Putamen (tissue), 1 donor: Measurements from ENCODE around the gene NOS2.
"Not testable (repeated sequence)": the region's sequence is repeated elsewhere in the genome, so short reads cannot be mapped to it uniquely, and the experiment has no call there.

Experiments
- DNase-seq: peaks from one replicate; pipeline ENCODE4 v3.0.0-alpha.2; 2016; ENCODE audit warnings: low spot score

The NOS2 gene

DNA sequence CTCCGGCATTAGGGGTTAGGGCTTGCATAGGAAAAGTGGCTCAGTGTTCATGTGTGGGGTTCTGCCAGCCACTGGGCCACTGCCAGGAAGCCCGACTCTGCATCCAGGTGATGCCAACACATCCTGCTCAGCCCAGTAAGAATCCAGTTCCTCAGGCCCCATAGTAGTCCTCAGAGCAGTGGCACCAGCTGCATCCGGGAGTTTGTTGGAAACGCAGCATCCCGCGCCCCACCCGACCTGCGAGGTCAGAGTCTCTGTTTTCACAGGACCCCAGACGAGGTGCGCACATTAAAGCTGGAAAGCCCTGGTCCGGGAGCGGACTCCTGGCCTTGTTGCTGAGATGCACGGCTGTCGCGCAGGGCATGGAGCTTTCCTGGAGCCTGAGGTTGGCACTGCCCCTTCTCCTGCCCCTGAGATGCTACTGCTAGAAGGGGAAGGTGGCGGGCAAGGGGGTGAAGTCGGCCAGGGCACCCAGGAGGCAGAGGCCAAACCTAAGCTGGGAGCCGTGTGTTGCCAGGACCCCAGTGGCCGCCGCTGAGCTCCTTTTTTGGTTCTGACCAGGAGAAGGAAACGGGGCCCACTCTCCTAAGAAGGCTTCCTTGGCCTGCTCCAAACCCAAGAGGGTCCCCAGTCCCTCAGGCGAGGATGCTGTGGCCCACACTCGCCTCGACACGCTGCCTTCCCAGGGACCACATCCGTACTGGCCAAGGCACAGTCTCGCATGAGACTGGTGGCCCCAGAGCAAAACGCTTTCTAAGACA lies 44.4 kb downstream of the NOS2 start:
- DNase-seq = no peak

DNA sequence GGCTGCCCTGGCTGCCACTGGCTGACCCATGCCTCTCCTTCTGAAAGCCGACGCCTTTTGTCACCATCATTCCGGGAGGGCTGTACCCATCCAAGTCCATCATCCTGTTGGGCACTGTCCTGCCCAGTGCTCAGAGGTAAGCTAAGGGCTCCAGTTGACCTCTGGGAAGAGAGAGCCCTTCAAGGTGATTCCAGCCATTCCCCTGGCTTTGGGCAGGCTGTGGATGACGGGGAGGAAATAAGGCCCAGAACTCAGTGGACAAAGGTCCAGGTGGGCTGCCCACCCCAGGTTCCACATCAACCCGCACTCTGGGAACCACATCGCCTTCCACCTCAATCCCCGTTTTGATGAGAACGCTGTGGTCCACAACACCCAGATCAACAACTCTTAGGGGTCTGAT lies 45.8 kb downstream of the NOS2 start:
- DNase-seq = no peak

DNA sequence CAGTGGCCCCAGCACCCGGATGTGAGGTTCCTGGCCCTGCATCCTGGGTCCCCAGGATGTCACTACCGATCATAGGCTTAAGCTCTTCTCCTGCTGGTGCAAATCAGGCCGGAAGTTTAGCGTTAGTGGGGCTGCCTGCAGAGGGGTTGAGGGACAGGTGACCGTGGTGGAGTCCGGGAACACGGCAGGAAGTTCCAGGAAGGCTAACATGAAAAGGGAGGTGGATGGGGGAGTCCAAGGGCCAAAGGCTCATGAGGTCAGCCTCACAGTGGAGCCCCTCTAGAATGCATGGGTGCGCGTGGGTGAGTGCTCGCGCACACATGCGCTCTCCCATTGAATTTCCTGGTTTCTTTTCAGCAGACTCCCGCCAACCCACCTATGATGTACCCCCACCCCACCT lies 46.6 kb downstream of the NOS2 start:
- DNase-seq = not testable (repeated sequence)

- not testable (repeated sequence) for DNase-seq
Measured at GRCh38 chr17:27752831-27753619, 47.3 kb downstream of the NOS2 start.

GRCh38 chr17:27751622-27752490 lies 48.5 kb downstream of the NOS2 start:
- no peak for DNase-seq

GRCh38 chr17:27751166-27751565 lies 49.2 kb downstream of the NOS2 start:
- DNase-seq = no peak

- DNase-seq = not testable (repeated sequence)
Measured at GRCh38 chr17:27749562-27750150, 50.7 kb downstream of the NOS2 start.

GRCh38 chr17:27748360-27748825 lies 51.9 kb downstream of the NOS2 start:
- no peak for DNase-seq

- DNase-seq = no peak
Measured at GRCh38 chr17:27747462-27748359, 52.6 kb downstream of the NOS2 start.

DNA sequence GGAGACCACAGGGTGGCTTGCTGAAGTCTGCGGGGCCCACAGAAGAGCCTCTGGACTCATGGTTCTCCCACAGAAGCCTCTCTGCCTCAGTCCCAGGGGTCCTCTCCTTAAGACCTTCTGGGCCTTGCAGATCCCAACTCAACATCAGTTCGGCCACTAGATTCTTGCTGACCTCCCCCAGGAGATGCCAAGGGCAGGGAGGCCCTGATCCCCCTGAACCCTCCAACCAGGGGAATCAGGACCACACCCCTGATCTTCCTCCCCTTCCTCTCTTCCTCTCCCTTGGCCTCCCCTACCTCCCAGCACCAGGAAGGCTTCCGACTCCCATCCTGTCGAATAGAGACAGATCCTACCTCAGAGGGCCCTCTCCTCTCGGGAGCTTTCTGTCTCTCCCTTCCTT lies 53.4 kb downstream of the NOS2 start:
- DNase-seq = no peak

GRCh38 chr17:27746320-27746719 lies 54.0 kb downstream of the NOS2 start:
- DNase-seq = not testable (repeated sequence)

GRCh38 chr17:27745207-27745830 lies 55.0 kb downstream of the NOS2 start:
- not testable (repeated sequence) for DNase-seq

DNA sequence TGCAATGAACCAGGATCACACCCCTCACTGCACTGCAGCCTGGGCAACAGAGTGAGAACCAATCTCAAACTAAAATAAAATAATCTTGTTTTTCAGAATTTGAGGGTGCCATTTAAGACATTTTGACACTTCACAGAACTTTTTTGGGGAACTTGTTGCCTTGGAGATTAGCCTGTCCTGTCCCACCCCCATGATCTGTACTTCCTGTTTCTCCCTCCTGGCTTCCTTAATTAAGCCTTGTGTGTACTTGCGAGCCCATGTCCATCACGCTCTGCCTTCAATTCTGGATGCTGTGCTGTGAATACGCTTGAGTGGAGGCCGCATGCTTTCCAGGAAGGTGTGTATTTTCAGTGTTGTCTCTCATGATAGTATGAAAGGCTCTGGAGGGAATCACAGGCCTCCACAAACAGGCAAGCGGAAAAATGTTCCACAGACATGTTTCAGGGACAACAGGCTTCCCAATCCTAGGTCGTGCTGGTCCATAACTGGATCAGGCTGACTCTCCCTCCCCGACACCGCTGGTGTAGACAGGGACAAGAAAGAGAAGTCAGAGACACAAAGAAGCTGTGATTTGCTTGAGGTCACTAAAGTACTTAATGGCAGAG lies 56.9 kb downstream of the NOS2 start:
- DNase-seq = no peak

DNA sequence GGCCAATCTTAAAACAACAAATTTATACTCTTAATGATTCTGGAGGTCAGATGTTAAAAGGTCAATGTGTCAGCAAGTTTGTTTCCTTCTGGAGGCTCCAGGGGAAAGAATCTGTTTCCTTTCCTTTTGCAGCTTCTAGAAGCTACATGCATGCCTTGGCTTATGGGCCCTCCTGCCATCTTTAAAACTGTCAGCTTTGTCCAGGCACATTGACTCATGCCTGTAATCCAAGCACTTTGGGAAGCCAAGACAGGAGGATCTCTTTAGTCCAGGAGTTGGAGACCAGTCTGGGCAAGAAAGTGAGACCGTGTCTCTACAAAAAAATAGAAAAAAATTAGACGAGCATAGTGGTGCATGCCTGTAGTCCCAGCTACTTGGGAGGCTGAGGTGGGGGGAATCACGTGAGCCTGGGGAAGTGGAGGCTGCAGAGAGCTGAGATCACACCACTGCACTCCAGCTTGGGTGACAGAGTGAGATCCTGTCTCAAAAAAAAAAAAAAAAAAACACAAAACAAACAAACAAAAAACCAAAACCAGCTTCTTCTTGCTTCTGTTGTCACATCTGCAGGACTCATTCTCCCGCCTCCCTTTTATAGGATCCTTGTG lies 58.3 kb downstream of the NOS2 start:
- DNase-seq = no peak

DNA sequence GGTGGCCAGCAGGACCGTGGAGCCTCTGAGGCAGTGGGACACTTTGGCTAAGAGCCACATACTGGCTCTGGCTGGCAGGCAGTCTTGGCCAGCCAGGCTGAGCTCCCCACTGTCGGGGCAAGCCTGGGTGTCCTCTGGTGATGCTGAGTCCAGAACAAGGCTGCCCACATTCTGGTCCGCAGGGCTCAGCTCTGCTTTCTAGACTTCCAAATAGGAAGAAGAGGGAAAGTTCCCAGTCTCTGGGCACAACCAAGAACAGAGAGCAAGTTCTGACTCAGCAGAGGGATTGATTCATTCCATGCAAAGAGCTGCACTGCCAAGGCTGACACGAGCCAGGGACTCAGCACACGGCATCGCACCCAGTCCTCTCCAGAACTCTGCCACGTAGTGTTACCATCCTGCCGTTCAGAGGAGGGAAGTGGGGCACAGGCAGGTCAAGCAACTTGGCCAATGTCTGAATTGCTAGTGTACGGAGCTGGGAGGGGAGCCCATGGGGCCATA lies 58.9 kb downstream of the NOS2 start:
- no peak for DNase-seq

GRCh38 chr17:27740541-27740940 lies 59.8 kb downstream of the NOS2 start:
- DNase-seq = not testable (repeated sequence)

DNA sequence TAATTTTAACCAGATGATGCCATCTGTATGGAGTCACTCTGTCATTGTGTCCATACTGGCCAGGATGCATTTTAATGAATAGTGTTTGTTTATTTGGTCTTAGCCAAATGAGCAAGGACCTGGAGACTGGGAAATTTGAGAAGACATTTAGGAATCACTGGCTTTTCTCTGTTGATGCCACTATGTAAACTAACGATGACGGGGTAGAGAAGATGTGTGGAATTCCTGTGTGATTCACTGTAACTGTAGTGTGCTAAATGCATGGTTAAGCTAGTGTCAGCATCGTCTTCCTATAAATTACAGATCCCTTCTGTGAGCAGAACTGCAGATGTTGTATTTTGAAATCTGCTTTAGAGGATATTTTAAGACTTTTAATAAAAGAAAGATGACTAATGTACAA lies 66.6 kb downstream of the NOS2 start:
- no peak for DNase-seq

GRCh38 chr17:27732746-27733145 lies 67.6 kb downstream of the NOS2 start:
- DNase-seq = not testable (repeated sequence)

DNA sequence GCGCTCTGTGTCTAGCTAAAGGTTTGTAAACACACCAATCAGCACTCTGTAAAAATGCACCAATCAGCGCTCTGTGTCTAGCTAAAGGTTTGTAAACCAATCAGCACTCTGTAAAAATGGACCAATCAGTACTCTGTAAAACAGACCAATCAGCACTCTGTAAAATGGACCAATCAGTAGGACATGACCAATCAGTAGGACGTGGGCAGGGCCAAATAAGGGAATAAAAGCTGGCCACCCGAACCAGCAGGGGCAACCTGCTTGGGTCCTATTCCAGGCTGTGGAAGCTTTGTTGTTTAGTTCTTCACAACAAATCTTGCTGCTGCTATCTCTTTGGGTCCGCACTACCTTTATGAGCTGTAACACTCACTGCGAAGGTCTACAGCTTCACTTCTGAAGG lies 74.3 kb downstream of the NOS2 start:
- DNase-seq = not testable (repeated sequence)
